ENCODE data around the gene DHPS. TPM values are rescaled to one million over a fixed set of nuclear protein-coding genes. Genes with fewer than 3 reads are reported as not detected.
A peak's percentile ranks its signal among the peaks of the same experiment; 100 is the strongest.

Gene DHPS
- total and polyA plus RNA-seq, 9 donors: 63.7 to 147 (median 89.7) TPM

- TF ChIP-seq EP300 (IDR thresholded peaks at IDR 0.05) (no peak), POLR2A (IDR thresholded peaks at IDR 0.05) (no peak)
- TF ChIP-seq, protein P1, sequence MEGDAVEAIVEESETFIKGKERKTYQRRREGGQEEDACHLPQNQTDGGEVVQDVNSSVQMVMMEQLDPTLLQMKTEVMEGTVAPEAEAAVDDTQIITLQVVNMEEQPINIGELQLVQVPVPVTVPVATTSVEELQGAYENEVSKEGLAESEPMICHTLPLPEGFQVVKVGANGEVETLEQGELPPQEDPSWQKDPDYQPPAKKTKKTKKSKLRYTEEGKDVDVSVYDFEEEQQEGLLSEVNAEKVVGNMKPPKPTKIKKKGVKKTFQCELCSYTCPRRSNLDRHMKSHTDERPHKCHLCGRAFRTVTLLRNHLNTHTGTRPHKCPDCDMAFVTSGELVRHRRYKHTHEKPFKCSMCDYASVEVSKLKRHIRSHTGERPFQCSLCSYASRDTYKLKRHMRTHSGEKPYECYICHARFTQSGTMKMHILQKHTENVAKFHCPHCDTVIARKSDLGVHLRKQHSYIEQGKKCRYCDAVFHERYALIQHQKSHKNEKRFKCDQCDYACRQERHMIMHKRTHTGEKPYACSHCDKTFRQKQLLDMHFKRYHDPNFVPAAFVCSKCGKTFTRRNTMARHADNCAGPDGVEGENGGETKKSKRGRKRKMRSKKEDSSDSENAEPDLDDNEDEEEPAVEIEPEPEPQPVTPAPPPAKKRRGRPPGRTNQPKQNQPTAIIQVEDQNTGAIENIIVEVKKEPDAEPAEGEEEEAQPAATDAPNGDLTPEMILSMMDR (IDR thresholded peaks at IDR 0.05): no peak
- intact Hi-C loops (cut with DNase I): no loop called here
Observed at GRCh38 chr19:12642506-12642905, 39.2 kb downstream of the DHPS start.

GRCh38 chr19:12641456-12641855 is 40.2 kb downstream of the DHPS start:
- no peaks in the 10 kb centered on the region for H3K9me3 ChIP-seq
- intact Hi-C loops (cut with DNase I): no loop called here
- H3K4me3 ChIP-seq: no peak overlapping the region

More at GRCh38 chr19:12642506-12642905, 39.2 kb downstream of the DHPS start:
- no peak overlapping the region for H3K27ac ChIP-seq
- H3K27me3 ChIP-seq: no peaks in the 10 kb centered on the region
- H3K4me3 ChIP-seq: no peak overlapping the region
- WGBS, 3 donors: 88 to 89% (median 88%) methylated on average over 26 of the region's 26 CpGs
- peaks cover 8% of the 10 kb centered on the region for H3K4me1 ChIP-seq (ENCODE audit: insufficient read depth)
- H3K36me3 ChIP-seq: no peaks in the 10 kb centered on the region
- no peaks in the 10 kb centered on the region for H3K9me3 ChIP-seq
- DNase-seq: no peak

DNA sequence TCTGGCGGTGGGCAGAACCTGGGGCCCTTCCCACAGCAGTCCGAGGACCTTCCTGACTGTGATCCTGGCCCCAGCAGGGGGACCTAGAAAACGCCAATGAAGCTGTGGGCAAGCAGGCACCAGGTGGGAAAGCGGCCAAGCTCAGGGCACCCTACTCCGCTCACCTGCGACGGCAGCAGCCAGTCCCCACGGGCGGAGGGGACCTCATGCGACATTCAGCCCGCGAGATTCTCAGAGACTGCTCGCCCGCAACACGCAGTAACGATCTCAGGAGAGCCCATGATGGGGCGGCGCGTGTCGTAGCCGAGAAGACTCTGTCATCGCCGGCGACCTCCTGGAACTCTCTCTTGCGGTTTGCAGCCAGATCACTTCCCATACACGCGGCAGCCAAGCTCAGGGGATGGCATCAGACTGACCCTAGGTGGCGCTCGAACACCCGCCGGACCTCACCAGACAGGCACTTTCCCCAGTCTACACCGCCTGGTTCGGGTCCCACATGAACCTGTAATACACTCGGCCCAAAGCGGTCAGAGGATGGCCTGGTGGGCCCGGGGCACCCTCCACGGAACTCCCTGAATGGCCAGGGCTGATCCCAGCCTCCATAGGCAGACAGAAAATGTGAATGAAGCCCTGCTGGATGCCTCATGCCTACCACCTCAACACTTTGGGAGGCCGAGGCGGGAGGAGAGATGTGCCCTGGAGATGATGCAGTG is 41.6 kb downstream of the DHPS start:
- H3K27ac ChIP-seq: no peak overlapping the region
- H3K4me1 ChIP-seq (ENCODE audit: insufficient read depth): peaks cover 5% of the 10 kb centered on the region
- TF ChIP-seq POLR2A (IDR thresholded peaks at IDR 0.05): no peak
- TF ChIP-seq EP300 (IDR thresholded peaks at IDR 0.05): no peak
- TF ChIP-seq, protein P1 (IDR thresholded peaks at IDR 0.05): peak; percentile 53 to 69 (median 58)
- no peaks in the 10 kb centered on the region for H3K27me3 ChIP-seq
- peak; percentile 70 to 83 (median 81) for DNase-seq
- 9 to 11% (median 10%) methylated on average over 18 to 39 of the region's 39 CpGs for WGBS, 3 donors
- H3K36me3 ChIP-seq: no peaks in the 10 kb centered on the region
- H3K9me3 ChIP-seq: no peaks in the 10 kb centered on the region
- intact Hi-C loops (cut with DNase I): no loop called here
- H3K4me3 ChIP-seq: peak overlapping the region; percentile 10

More at GRCh38 chr19:12641456-12641855, 40.2 kb downstream of the DHPS start:
- 64 to 67% (median 65%) methylated on average over 13 of the region's 13 CpGs for WGBS, 3 donors
- DNase-seq: no peak
- no peaks in the 10 kb centered on the region for H3K36me3 ChIP-seq
- peaks cover 5% of the 10 kb centered on the region for H3K4me1 ChIP-seq (ENCODE audit: insufficient read depth)
- H3K27me3 ChIP-seq: no peaks in the 10 kb centered on the region
- TF ChIP-seq EP300 (IDR thresholded peaks at IDR 0.05) (no peak), POLR2A (IDR thresholded peaks at IDR 0.05) (no peak)
- TF ChIP-seq, protein P1 (IDR thresholded peaks at IDR 0.05): no peak
- no peak overlapping the region for H3K27ac ChIP-seq

DNA sequence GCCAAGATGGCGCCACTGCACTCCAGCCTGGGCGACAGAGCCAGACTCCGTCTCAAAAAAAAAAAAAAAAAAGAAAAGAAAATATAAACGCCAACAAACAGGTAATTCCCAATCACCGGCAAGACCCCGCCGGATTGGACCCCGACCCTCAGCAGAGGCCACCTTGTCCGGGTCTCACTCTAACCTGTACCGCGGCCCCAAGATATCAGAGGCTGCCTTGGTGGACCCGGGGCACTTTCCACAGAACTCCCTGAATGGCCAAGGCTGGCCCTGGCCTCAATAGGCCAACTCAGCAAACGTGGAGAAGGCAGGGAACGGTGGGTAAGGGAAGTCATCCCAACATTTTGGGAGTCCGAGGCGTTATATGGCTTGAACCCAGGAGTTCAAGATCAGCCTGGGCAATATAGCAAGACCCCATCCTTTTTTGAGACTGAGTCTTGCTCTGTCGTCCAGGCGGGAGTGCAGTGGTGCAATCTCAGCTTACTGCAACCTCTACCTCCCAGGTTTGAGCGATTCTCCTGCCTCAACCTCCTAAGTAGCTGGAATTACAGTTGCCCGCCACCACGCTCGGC is 43.0 kb downstream of the DHPS start:
- WGBS, 3 donors: 91 to 96% (median 93%) methylated on average over 22 of the region's 22 CpGs
- Histone ChIP-seq H3K4me3 (no peak overlapping the region), H3K9me3 (no peaks in the 10 kb centered on the region), H3K4me1 (ENCODE audit: insufficient read depth) (peaks cover 5% of the 10 kb centered on the region), H3K36me3 (no peaks in the 10 kb centered on the region), H3K27ac (no peak overlapping the region), H3K27me3 (no peaks in the 10 kb centered on the region)
- DNase-seq: no peak
- intact Hi-C loops (cut with DNase I): no loop called here
- TF ChIP-seq POLR2A (IDR thresholded peaks at IDR 0.05) (no peak), EP300 (IDR thresholded peaks at IDR 0.05) (no peak)
- TF ChIP-seq, protein P1 (IDR thresholded peaks at IDR 0.05): no peak
